SU-DHL-6 (cell line): Measurements from ENCODE around the gene GPR68.

Experiments used
- EZH2phosphoT487 ChIP-seq: fragments of 200-600 bp; sonication (generic), shearing (Covaris generic); conservative IDR thresholded peaks from 2 replicates; pipeline ENCODE4 v1.6.1; 2018; ENCODE audit warnings: mild to moderate bottlenecking, antibody characterized with exemption, low read length, moderate library complexity, mixed read lengths
- TF ChIP-seq, protein P1 (sequence below): fragments of 200-600 bp; sonication (generic); IDR thresholded peaks from one replicate; pipeline ENCODE4 v1.5.1; 2017; ENCODE audit warnings: antibody characterized with exemption, mild to moderate bottlenecking, low read length, moderate library complexity; ENCODE audit not compliant: insufficient read depth, poor library complexity, severe bottlenecking

DNA sequence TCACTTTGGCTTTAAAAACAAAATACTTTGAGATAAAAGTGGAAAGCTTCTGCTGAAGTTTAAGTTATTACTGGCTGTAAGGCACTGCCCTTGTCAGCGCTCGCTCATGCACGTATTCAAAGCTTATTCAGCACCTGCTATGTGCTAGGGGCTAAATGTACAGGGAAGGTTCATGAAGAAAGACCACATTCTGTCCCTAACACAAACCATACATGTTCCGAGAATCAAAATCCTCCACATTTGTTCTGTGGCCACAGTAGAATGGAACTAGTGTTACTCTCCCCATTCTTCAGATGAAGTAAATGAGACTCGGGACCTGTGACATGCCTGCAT, 33.8 kb upstream of the GPR68 start:
- TF ChIP-seq, protein P1, sequence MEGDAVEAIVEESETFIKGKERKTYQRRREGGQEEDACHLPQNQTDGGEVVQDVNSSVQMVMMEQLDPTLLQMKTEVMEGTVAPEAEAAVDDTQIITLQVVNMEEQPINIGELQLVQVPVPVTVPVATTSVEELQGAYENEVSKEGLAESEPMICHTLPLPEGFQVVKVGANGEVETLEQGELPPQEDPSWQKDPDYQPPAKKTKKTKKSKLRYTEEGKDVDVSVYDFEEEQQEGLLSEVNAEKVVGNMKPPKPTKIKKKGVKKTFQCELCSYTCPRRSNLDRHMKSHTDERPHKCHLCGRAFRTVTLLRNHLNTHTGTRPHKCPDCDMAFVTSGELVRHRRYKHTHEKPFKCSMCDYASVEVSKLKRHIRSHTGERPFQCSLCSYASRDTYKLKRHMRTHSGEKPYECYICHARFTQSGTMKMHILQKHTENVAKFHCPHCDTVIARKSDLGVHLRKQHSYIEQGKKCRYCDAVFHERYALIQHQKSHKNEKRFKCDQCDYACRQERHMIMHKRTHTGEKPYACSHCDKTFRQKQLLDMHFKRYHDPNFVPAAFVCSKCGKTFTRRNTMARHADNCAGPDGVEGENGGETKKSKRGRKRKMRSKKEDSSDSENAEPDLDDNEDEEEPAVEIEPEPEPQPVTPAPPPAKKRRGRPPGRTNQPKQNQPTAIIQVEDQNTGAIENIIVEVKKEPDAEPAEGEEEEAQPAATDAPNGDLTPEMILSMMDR = no peak
- no peak for TF ChIP-seq EZH2phosphoT487
